ENCODE results near the gene CARTPT.
A peak's percentile ranks its signal among the peaks of the same experiment; 100 is the strongest.

CARTPT gene

DNA sequence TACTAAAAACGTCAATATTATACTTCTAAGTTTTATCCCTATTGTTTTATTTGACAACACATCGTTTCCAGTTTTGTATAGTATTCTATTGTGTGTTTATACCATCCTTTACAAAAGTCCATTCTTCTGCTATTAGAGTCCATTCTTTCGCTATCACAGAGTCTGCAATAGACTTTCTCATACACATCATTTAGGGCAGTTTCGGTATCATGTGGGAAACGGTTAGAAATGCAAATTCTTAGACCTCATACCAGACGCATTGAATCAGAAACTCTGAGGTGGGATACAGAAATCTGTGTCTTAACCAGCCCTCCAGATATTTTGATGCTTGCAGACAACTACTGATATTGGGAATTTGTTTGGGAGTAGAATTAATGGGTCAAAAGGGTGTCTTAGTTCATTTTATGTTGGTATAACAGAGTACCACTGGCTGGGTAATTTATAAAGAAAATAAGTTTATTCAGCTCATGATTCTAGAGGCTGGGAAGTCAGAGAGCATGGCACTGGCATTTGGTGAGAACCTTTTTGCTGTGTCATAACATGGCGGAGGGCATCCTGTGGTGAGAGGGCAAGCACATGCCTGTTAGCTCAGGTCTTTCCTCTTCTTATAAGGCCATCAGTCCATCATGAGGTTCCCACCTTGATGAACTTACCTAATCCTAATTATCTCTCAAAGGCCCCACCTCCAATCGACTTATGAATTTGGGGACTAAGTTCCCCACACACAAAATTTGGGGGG lies 21.1 kb downstream of the CARTPT start:
- DNase-seq (ENCODE audit: low read depth), result no peak
- H3K4me3 ChIP-seq (ENCODE audit: low read depth, low read length), result no peak overlapping the region
- TF ChIP-seq, protein P1, sequence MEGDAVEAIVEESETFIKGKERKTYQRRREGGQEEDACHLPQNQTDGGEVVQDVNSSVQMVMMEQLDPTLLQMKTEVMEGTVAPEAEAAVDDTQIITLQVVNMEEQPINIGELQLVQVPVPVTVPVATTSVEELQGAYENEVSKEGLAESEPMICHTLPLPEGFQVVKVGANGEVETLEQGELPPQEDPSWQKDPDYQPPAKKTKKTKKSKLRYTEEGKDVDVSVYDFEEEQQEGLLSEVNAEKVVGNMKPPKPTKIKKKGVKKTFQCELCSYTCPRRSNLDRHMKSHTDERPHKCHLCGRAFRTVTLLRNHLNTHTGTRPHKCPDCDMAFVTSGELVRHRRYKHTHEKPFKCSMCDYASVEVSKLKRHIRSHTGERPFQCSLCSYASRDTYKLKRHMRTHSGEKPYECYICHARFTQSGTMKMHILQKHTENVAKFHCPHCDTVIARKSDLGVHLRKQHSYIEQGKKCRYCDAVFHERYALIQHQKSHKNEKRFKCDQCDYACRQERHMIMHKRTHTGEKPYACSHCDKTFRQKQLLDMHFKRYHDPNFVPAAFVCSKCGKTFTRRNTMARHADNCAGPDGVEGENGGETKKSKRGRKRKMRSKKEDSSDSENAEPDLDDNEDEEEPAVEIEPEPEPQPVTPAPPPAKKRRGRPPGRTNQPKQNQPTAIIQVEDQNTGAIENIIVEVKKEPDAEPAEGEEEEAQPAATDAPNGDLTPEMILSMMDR (conservative IDR thresholded peaks at IDR 0.05; ENCODE audit: low read depth, low read length), result no peak

GRCh38 chr5:71743155-71743554 lies 24.1 kb downstream of the CARTPT start:
- peak; percentile 27 for DNase-seq (ENCODE audit: low read depth)
- TF ChIP-seq, protein P1 (conservative IDR thresholded peaks at IDR 0.05; ENCODE audit: low read depth, low read length), result no peak
- H3K4me3 ChIP-seq (ENCODE audit: low read depth, low read length), result no peak overlapping the region

DNA sequence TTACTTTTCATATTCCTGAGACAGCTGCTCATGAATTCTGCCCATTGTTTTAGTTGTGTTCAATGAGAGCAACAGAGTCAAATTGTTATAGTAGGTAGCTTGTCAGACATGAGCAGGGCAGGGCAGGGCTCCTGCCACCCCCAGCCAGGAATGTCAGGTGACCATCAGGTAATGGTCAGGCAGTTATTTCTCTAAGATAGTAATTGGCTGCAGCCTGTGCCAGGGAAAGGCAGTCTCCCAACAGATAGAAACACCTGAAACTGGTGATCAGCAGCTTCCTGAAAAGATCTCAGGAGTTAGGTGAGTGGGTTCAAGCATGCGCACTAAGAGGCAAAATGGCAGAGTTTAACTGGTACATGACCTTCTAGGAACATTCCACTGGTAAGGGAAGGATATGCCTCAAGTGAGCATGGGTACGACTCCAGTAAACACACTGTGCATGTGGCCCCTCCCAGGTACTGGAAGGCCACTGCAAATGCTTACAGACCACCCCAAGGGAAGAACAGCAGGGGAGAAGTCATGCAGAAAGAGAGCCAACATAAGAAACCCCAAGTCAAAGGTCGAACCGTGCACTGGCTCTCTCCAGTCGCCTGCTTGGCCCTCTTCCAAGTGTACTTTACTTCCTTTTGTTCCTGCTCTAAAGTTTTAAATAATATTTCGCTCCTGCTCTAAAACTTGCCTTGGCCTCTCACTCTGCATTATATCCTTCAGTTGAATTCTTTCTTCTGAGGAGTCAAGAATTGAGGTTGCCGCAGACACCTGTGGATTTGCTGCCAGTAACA lies 25.1 kb downstream of the CARTPT start:
- no peak overlapping the region for H3K4me3 ChIP-seq (ENCODE audit: low read depth, low read length)
- no peak for DNase-seq (ENCODE audit: low read depth)
- TF ChIP-seq, protein P1 (conservative IDR thresholded peaks at IDR 0.05; ENCODE audit: low read depth, low read length), result no peak

DNA sequence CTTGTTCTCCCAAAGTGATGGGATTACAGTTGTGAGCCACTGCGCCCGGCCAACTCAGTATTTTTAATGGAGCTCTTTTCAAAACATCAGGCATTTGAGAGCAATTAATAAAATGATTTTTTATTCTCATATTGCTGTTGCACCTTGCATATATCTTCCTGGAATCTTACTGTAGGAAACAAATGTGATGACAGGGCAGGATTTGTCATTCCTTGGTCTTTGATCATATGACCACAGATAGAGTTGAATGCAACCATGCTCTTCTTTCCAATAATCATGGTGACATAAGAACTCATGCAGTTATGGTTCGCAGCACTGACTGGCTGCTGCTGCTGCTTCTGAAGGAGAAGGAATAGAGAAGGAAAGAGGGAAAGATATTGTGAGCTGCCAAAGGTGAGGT lies 28.1 kb downstream of the CARTPT start:
- TF ChIP-seq, protein P1 (conservative IDR thresholded peaks at IDR 0.05; ENCODE audit: low read depth, low read length), result no peak
- no peak for DNase-seq (ENCODE audit: low read depth)
- no peak overlapping the region for H3K4me3 ChIP-seq (ENCODE audit: low read depth, low read length)

GRCh38 chr5:71748360-71748759 lies 29.3 kb downstream of the CARTPT start:
- TF ChIP-seq, protein P1 (conservative IDR thresholded peaks at IDR 0.05; ENCODE audit: low read depth, low read length), result no peak
- no peak for DNase-seq (ENCODE audit: low read depth)
- H3K4me3 ChIP-seq (ENCODE audit: low read depth, low read length), result no peak overlapping the region

- H3K4me3 ChIP-seq (ENCODE audit: low read depth, low read length), result no peak overlapping the region
- no peak for DNase-seq (ENCODE audit: low read depth)
- TF ChIP-seq, protein P1 (conservative IDR thresholded peaks at IDR 0.05; ENCODE audit: low read depth, low read length), result no peak
These were observed 32.3 kb downstream of the CARTPT start for GRCh38 chr5:71751422-71751821.
